ENCODE data around the gene STARD8.
"Not testable (repeated sequence)": the region's sequence is repeated elsewhere in the genome, so short reads cannot be mapped to it uniquely, and the experiment has no call there.

Gene STARD8

GRCh38 chrX:68735266-68735665 is 87.8 kb downstream of the STARD8 start:
- DNase-seq (ENCODE audit: insufficient read length, low spot score), result no peak
- FAIRE-seq, result no peak

GRCh38 chrX:68741864-68742263 is 94.4 kb downstream of the STARD8 start:
- not testable (repeated sequence) for DNase-seq (ENCODE audit: insufficient read length, low spot score); FAIRE-seq

- DNase-seq (ENCODE audit: insufficient read length, low spot score) (no peak), FAIRE-seq (no peak)
Measured at GRCh38 chrX:68743754-68744153, 96.3 kb downstream of the STARD8 start.

- DNase-seq (ENCODE audit: insufficient read length, low spot score) (no peak), FAIRE-seq (no peak)
Measured at GRCh38 chrX:68746988-68747387, 99.5 kb downstream of the STARD8 start.

- no peak for FAIRE-seq
- no peak for DNase-seq (ENCODE audit: insufficient read length, low spot score)
Measured at GRCh38 chrX:68748030-68748429, 100.6 kb downstream of the STARD8 start.

GRCh38 chrX:68749426-68749825 is 102.0 kb downstream of the STARD8 start:
- FAIRE-seq, result no peak
- no peak for DNase-seq (ENCODE audit: insufficient read length, low spot score)

GRCh38 chrX:68750316-68750715 is 102.8 kb downstream of the STARD8 start:
- no peak for FAIRE-seq
- DNase-seq (ENCODE audit: insufficient read length, low spot score), result no peak

GRCh38 chrX:68751372-68751771 is 103.9 kb downstream of the STARD8 start:
- DNase-seq (ENCODE audit: insufficient read length, low spot score) (no peak), FAIRE-seq (no peak)

GRCh38 chrX:68753218-68753617 is 105.8 kb downstream of the STARD8 start:
- DNase-seq (ENCODE audit: insufficient read length, low spot score), result no peak
- FAIRE-seq, result no peak

- no peak for DNase-seq (ENCODE audit: insufficient read length, low spot score)
- FAIRE-seq, result peak; percentile 42
Measured at GRCh38 chrX:68754406-68754805, 106.9 kb downstream of the STARD8 start.

GRCh38 chrX:68755616-68756125 is 108.2 kb downstream of the STARD8 start:
- FAIRE-seq, result no peak
- DNase-seq (ENCODE audit: insufficient read length, low spot score), result no peak

GRCh38 chrX:68757331-68757730 is 109.9 kb downstream of the STARD8 start:
- DNase-seq (ENCODE audit: insufficient read length, low spot score) (no peak), FAIRE-seq (no peak)

- DNase-seq (ENCODE audit: insufficient read length, low spot score), result no peak
- FAIRE-seq, result no peak
Measured at GRCh38 chrX:68757731-68758130, 110.3 kb downstream of the STARD8 start.

- no peak for DNase-seq (ENCODE audit: insufficient read length, low spot score)
Measured at GRCh38 chrX:68758671-68759070, 111.2 kb downstream of the STARD8 start.

GRCh38 chrX:68761086-68761485 is 113.6 kb downstream of the STARD8 start:
- FAIRE-seq (no peak), DNase-seq (ENCODE audit: insufficient read length, low spot score) (no peak)

More at GRCh38 chrX:68758671-68759070, 111.2 kb downstream of the STARD8 start:
- FAIRE-seq, result no peak

GRCh38 chrX:68762766-68763165 is 115.3 kb downstream of the STARD8 start:
- no peak for FAIRE-seq
- no peak for DNase-seq (ENCODE audit: insufficient read length, low spot score)

- FAIRE-seq (no peak), DNase-seq (ENCODE audit: insufficient read length, low spot score) (no peak)
Measured at GRCh38 chrX:68763481-68763880, 116.0 kb downstream of the STARD8 start.
